ENCODE results near the gene TMEM8B.
"Not testable (repeated sequence)": the region's sequence is repeated elsewhere in the genome, so short reads cannot be mapped to it uniquely, and the experiment has no call there.

TMEM8B gene

DNA sequence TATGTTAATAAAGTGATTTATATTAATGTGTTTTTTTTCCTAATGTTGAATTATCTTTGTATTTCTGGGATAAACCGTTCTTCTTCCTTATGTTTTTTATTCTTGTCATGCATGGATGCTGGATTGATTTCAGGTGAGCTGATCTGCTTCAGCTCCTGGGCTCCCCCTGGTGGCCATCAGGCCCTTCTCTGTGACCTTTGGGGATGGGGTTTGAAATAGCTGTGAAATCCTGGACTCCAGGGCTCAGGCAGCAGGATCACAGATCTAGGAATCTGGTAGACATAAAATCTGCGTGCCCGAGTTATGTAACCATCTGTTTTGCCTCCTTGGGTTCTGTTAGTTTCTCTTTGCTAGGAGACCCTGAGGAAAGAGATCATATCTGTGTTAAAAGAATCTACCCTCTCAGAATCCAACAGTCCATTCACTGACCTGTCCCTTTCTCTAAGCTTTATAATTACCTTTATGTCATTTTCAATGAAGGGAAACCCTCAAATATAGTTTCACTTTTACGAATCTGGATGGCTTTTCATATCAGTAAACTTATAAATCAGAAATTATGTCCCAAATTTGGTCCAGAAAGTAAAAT lies 53.3 kb downstream of the TMEM8B start:
- no peak overlapping the region for H3K27ac Mint-ChIP-seq
- intact Hi-C loops (cut with micrococcal nuclease), result loop anchor here (1.0 to 5.0 kb wide), 3 partner anchors 35 to 92 kb away; no protein-coding TSS in a partner anchor
- no peak overlapping the region for H3K4me3 Mint-ChIP-seq
- H3K4me1 Mint-ChIP-seq (ENCODE audit: low read depth), result no peaks in the 10 kb centered on the region
- no peaks in the 10 kb centered on the region for H3K36me3 Mint-ChIP-seq (ENCODE audit: low read depth)
- H3K9me3 Mint-ChIP-seq, result peaks cover 8% of the 10 kb centered on the region
- peaks cover 34% of the 10 kb centered on the region for H3K27me3 Mint-ChIP-seq

DNA sequence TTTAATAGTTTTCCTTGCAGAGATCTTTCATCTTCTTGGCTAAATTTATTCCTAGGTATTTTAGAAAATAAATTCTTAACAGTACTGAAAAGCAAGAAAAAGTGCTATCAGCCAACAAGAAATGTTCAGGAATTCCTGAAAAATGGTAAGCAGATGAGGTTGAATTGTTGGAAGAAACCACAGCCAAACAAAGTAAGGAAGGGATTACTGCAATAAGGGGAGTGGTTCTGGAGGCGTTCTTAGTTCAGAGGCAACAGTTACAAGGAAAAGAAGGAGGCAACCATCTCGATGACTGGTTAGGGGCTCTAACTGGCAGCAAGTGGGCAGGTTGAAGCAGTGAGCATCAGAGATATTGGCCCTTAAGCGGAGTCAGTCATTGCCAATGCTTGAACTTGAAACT lies 54.0 kb downstream of the TMEM8B start:
- Mint-ChIP-seq H3K4me1 (ENCODE audit: low read depth) (no peaks in the 10 kb centered on the region), H3K27ac (no peak overlapping the region), H3K27me3 (peaks cover 27% of the 10 kb centered on the region), H3K9me3 (peaks cover 2% of the 10 kb centered on the region), H3K36me3 (ENCODE audit: low read depth) (no peaks in the 10 kb centered on the region), H3K4me3 (no peak overlapping the region)
- intact Hi-C loops (cut with micrococcal nuclease), result loop anchor here (1.0 to 5.0 kb wide), 3 partner anchors 36 to 93 kb away; no protein-coding TSS in a partner anchor

DNA sequence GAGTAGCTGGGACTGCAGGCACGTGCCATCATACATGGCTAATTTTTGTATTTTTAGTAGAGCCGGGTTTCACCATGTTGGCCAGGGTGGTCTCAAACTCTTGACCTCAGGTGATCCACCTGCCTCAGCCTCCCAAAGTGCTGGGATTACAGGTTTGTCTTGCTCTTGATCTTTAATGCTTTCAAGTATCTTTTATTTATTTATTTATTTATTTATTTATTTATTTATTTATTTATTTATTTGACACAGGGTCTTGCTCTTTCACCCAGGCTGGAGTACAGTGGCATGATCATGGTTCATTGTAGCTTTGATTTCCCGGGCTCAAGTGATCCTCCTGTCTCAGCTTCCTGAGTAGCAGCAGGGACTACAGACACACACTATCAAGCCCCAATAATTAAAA lies 55.9 kb downstream of the TMEM8B start:
- intact Hi-C loops (cut with micrococcal nuclease), result loop anchor here (5.0 kb wide), 1 partner anchor 38 kb away; no protein-coding TSS in a partner anchor
- H3K27ac Mint-ChIP-seq; H3K4me3 Mint-ChIP-seq; H3K36me3 Mint-ChIP-seq (ENCODE audit: low read depth); H3K9me3 Mint-ChIP-seq; H3K4me1 Mint-ChIP-seq (ENCODE audit: low read depth): not testable (repeated sequence)
- peaks cover 21% of the 10 kb centered on the region for H3K27me3 Mint-ChIP-seq

DNA sequence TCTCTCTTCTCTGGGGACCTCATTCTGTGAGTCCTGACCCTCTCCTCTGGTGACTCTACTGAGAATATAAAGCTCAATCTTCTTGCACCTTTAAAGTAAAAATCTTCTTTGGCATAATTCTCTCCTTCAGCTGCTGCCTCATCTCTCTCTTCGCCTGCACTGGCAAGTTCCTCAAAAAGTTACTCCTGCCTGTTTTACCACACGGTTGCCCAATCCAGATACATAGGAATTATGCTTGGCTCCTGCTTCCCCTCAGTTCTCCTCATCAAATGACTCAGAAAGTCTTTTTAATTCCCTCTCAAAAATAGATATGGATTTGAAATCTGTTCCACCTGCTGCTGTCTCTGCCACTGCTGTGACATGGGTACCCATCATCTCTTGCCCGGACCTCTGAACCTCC lies 62.6 kb downstream of the TMEM8B start:
- H3K4me1 Mint-ChIP-seq (ENCODE audit: low read depth), result peaks cover 19% of the 10 kb centered on the region
- H3K36me3 Mint-ChIP-seq (ENCODE audit: low read depth), result no peaks in the 10 kb centered on the region
- H3K27ac Mint-ChIP-seq, result no peak overlapping the region
- H3K27me3 Mint-ChIP-seq, result peaks cover 16% of the 10 kb centered on the region
- no peak overlapping the region for H3K4me3 Mint-ChIP-seq
- intact Hi-C loops (cut with micrococcal nuclease), result no loop called here
- no peaks in the 10 kb centered on the region for H3K9me3 Mint-ChIP-seq

DNA sequence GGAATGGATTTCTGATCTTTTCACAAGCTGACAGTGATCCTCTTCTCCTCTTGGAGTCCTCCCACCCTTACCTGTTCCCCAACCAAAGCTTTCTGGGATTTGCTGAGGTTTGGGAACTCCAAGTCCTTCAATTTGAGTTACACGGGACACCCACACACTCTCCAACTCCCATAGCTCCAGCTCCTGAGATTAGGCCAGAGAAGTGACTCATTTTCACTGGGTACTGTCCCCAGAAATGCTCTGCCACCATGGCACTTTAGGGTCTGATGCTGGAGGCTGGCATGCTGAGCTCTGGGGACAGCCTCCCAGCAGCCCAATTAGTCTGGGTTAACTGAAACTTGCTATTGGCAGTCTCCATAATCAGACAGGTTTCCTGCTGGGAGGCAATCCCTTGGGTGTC lies 63.0 kb downstream of the TMEM8B start:
- intact Hi-C loops (cut with micrococcal nuclease), result no loop called here
- Mint-ChIP-seq H3K4me3 (no peak overlapping the region), H3K36me3 (ENCODE audit: low read depth) (no peaks in the 10 kb centered on the region), H3K27ac (no peak overlapping the region), H3K4me1 (ENCODE audit: low read depth) (peaks cover 19% of the 10 kb centered on the region), H3K27me3 (peaks cover 16% of the 10 kb centered on the region), H3K9me3 (no peaks in the 10 kb centered on the region)

DNA sequence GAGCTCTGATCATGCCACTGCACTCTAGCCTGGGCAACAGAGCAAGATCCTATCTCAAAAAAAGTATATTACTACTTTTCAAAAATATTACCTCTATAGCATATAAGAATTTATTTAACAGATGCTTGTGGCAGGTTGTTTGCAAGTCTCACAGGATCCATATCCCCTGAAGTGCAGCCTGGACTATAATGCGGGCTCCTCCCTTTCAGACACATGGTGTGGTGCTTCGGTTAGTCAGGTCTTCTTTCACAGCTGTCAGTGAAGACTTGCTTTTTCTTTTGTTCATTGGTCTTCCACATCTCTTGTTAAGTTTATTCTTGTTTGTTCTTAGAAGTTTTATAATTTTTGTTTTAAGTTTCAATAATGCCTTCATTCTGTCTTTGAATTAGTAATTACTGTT lies 67.5 kb downstream of the TMEM8B start:
- Mint-ChIP-seq H3K27ac (no peak overlapping the region), H3K27me3 (peaks cover 27% of the 10 kb centered on the region), H3K4me3 (no peak overlapping the region), H3K36me3 (ENCODE audit: low read depth) (no peaks in the 10 kb centered on the region), H3K9me3 (no peaks in the 10 kb centered on the region), H3K4me1 (ENCODE audit: low read depth) (peaks cover 7% of the 10 kb centered on the region)
- intact Hi-C loops (cut with micrococcal nuclease), result no loop called here

DNA sequence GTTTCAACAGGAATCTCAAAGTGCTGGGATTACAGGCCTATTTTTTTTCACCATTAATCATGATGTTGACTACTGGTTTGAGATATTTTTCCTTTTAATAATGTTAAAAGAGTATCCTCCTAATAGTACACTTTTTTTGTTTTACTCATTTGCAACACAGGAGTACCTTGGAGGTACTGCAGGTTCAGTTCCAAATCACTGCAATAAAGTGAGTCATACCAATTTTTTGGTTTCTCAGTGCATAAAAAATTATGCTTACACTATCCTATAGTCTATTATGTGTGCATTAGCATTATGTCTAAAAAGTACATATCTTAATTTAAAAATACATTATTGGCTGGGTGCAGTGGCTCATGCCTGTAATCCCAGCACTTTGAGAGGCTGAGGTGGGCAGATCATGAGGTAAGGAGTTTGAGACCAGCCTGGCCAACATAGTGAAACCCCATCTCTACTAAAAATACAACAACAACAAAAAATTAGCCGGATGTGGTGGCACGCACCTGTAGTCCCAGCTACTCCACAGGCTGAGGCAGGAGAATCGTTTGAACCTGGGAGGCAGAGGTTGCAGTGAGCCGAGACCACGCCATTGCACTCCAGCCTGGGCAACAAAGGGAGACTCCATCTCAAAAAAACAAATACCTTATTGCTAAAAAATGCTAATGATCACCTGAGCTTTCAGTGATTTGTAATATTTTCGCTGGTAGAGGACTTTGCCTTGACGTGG lies 68.5 kb downstream of the TMEM8B start:
- H3K36me3 Mint-ChIP-seq (ENCODE audit: low read depth); H3K4me3 Mint-ChIP-seq; H3K4me1 Mint-ChIP-seq (ENCODE audit: low read depth); intact Hi-C loops (cut with micrococcal nuclease); H3K9me3 Mint-ChIP-seq; H3K27ac Mint-ChIP-seq: not testable (repeated sequence)
- peaks cover 32% of the 10 kb centered on the region for H3K27me3 Mint-ChIP-seq

DNA sequence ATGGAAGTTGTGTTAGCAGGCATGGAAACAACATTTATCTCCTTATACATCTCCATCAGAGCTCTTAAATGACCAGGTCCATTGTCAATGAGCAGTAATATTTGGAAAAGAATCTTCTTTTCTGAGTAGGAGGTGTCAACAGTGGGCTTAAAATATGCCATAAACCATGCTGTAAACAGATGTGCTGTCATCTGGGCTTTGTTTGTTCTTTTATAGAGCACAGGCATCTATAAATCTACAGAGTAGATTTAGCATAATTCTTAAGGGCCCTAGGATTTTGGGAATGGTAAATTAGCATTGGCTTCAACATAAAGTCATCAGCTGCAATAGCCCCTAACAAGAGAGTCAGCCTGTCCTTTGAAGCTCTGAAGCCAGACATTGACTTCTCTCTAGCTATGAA lies 69.3 kb downstream of the TMEM8B start:
- Mint-ChIP-seq H3K4me3 (no peak overlapping the region), H3K36me3 (ENCODE audit: low read depth) (no peaks in the 10 kb centered on the region), H3K27me3 (peaks cover 36% of the 10 kb centered on the region), H3K27ac (no peak overlapping the region), H3K9me3 (no peaks in the 10 kb centered on the region), H3K4me1 (ENCODE audit: low read depth) (no peaks in the 10 kb centered on the region)
- intact Hi-C loops (cut with micrococcal nuclease), result no loop called here

DNA sequence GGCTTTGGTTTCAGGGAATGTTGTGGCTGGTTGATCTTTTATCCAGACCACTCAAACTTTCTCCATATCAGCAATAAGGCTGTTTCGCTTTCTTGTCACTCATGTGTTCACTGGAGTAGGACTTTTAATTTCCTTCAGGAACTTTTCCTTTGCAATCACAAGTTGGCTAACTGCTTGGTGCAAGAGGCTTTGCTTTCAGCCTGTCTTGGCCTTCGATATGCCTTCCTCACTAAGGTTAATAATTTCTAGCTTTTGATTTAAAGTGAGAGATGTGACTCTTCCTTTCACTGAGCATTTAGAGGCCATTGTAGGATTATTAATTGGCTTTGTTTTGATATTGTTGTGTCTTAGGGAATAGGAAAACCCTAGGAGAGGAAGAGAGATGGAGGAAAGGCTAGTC lies 70.0 kb downstream of the TMEM8B start:
- no peaks in the 10 kb centered on the region for H3K36me3 Mint-ChIP-seq (ENCODE audit: low read depth)
- no peaks in the 10 kb centered on the region for H3K4me1 Mint-ChIP-seq (ENCODE audit: low read depth)
- peaks cover 32% of the 10 kb centered on the region for H3K27me3 Mint-ChIP-seq
- H3K4me3 Mint-ChIP-seq, result no peak overlapping the region
- no peak overlapping the region for H3K27ac Mint-ChIP-seq
- H3K9me3 Mint-ChIP-seq, result no peaks in the 10 kb centered on the region
- intact Hi-C loops (cut with micrococcal nuclease), result no loop called here

DNA sequence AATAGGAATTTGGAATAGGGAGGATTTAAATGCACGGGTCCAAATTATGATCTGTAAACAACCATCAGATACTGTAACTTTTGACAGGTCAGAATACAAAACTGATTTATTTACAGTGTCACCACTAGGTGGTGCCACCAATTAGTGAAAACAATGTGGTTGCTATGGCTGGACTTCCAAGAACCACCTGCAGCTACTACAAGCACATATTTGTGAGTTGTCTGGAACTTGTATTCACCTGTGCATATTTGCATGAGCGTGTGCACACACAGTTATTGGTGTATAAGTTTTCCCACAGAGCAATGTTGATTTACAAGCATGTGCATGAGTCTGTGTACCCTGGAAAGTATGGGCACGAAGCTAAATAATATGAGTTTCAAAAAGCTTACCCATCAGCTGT lies 74.0 kb downstream of the TMEM8B start:
- H3K36me3 Mint-ChIP-seq (ENCODE audit: low read depth), result no peaks in the 10 kb centered on the region
- peaks cover 29% of the 10 kb centered on the region for H3K4me1 Mint-ChIP-seq (ENCODE audit: low read depth)
- no peaks in the 10 kb centered on the region for H3K9me3 Mint-ChIP-seq
- H3K4me3 Mint-ChIP-seq, result no peak overlapping the region
- no peak overlapping the region for H3K27ac Mint-ChIP-seq
- peaks cover 48% of the 10 kb centered on the region for H3K27me3 Mint-ChIP-seq
- intact Hi-C loops (cut with micrococcal nuclease), result loop anchor here (1.0 kb wide), 1 partner anchor 42 kb away; no protein-coding TSS in a partner anchor

DNA sequence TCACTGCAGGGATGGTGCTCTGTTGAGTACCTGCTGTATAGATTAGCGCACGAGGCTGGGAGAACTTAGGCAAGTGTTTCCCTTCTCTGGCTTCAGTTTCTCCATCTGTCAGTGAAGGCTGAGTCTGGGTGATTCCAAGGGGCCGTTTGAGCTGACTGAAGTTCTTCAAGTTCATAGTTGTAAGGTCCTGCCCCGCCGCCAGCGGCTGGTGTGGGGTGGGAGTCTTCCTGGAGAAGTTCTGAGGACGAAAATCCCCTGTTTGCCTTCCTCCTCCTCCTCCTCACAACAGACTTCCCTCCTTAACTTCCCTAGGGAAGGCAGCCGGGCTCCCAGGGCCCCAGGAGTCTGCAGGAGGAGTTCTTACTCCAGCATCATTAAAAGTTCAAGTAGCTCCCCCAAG lies 75.3 kb downstream of the TMEM8B start:
- Mint-ChIP-seq H3K9me3 (no peaks in the 10 kb centered on the region), H3K36me3 (ENCODE audit: low read depth) (no peaks in the 10 kb centered on the region), H3K27ac (no peak overlapping the region), H3K27me3 (peaks cover 48% of the 10 kb centered on the region), H3K4me3 (no peak overlapping the region), H3K4me1 (ENCODE audit: low read depth) (peaks cover 40% of the 10 kb centered on the region)
- intact Hi-C loops (cut with micrococcal nuclease), result no loop called here

DNA sequence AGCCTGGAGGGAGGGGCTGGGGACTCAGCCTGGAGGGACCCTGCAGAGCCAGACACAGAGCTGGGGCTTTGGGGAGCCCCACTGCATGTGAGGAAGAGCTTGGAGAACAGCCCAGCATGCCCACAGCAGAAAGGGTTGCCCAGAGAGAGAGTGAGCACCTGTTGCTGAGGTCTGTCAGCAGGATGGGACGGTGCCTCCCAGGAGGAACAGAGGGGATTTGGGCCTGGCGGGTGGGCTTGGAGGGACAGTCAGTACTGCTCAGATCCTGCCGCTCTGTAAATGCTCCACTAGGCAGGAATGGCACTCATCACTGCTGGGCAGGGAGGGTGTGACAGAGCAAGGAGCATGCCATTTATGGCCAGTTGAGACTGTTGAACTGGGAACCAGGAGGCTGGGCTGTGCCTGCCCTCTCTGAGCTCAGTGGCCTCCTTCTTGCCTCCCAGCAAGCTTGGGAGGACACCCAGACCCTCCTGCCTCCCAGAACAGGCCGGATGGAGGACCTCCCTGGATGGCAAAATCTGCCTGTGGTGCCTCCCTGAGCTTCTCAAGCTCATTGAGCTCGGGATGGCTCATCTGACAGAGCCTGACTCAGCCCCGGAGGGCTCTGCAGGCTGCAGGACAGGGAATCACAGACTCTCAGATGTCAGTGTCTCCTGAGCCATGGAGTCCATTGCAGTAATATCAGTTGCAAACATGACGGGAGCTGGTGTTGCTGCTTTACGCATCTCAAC lies 76.2 kb downstream of the TMEM8B start:
- peaks cover 50% of the 10 kb centered on the region for H3K27me3 Mint-ChIP-seq
- no peaks in the 10 kb centered on the region for H3K9me3 Mint-ChIP-seq
- H3K4me3 Mint-ChIP-seq, result no peak overlapping the region
- H3K27ac Mint-ChIP-seq, result no peak overlapping the region
- H3K4me1 Mint-ChIP-seq (ENCODE audit: low read depth), result peaks cover 41% of the 10 kb centered on the region
- intact Hi-C loops (cut with micrococcal nuclease), result no loop called here
- H3K36me3 Mint-ChIP-seq (ENCODE audit: low read depth), result no peaks in the 10 kb centered on the region

DNA sequence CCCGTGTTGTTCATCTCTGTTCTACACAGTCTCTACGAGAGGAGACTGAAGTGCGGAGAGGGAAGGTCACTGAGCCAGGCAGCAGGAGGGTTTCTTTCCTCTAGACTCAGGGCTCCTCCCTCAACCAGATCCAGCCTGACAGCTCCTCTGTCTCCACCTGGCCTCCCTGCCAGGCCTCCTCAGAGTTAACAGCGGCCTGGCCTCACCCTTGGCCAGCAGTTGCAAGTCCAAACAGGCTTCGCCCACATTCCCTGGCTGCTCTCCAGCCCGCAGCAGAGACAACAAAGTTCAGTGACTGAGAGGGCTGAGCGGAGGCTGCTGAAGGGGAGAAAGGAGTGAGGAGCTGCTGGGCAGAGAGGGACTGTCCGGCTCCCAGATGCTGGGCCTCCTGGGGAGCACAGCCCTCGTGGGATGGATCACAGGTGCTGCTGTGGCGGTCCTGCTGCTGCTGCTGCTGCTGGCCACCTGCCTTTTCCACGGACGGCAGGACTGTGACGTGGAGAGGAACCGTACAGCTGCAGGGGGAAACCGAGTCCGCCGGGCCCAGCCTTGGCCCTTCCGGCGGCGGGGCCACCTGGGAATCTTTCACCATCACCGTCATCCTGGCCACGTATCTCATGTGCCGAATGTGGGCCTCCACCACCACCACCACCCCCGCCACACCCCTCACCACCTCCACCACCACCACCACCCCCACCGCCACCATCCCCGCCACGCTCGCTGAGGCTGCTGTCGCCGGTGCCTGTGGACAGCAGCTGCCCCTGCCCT lies 77.1 kb downstream of the TMEM8B start, which contains the start of gene HRCT1:
TSS of gene HRCT1 (plus strand) at position 291 of the 768 bp plus-strand sequence. CDS start at position 377, 86 bp downstream.
- intact Hi-C loops (cut with micrococcal nuclease), result no loop called here
- Mint-ChIP-seq H3K9me3 (no peaks in the 10 kb centered on the region), H3K4me3 (no peak within 1 kb of the TSS), H3K27me3 (peaks cover 50% of the 10 kb centered on the region), H3K36me3 (ENCODE audit: low read depth) (no peaks in the 10 kb centered on the region), H3K4me1 (ENCODE audit: low read depth) (peaks cover 45% of the 10 kb centered on the region), H3K27ac (no peak within 1 kb of the TSS)
